Measurements from ENCODE around the gene ITGAL.

GRCh38 chr16:30481381-30481780 lies 8.8 kb downstream of the ITGAL start:
- no peak for TF ChIP-seq CTCF (IDR thresholded peaks at IDR 0.05 in 8 of 11, conservative IDR thresholded peaks at IDR 0.05 in 3 of 11)
- TF ChIP-seq POLR2AphosphoS5 (IDR thresholded peaks at IDR 0.05), result no peak
